ENCODE data around the gene ACACA.

DNA sequence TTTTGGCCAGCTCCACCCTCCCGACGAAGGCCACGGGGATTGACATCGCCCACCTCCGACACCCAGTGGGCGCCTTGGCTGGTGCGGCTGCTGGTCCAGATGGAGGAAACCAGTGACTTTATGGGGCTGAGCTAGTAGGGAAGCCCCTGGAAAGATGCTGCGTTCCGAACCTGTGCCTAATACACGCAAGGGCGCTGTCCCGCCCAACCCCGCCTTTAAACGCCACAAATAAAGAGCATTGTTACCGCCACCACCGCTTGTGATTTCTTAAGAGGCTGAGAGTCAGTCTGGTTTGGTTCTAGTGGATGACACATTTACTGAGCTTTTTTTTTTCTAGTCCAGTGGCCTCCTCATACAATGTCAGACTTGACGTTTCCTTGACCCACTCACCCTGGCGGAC lies 350.0 kb downstream of the ACACA start:
- TF ChIP-seq, protein P1, sequence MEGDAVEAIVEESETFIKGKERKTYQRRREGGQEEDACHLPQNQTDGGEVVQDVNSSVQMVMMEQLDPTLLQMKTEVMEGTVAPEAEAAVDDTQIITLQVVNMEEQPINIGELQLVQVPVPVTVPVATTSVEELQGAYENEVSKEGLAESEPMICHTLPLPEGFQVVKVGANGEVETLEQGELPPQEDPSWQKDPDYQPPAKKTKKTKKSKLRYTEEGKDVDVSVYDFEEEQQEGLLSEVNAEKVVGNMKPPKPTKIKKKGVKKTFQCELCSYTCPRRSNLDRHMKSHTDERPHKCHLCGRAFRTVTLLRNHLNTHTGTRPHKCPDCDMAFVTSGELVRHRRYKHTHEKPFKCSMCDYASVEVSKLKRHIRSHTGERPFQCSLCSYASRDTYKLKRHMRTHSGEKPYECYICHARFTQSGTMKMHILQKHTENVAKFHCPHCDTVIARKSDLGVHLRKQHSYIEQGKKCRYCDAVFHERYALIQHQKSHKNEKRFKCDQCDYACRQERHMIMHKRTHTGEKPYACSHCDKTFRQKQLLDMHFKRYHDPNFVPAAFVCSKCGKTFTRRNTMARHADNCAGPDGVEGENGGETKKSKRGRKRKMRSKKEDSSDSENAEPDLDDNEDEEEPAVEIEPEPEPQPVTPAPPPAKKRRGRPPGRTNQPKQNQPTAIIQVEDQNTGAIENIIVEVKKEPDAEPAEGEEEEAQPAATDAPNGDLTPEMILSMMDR (IDR thresholded peaks at IDR 0.05) = no peak
- no peak for TF ChIP-seq POLR2A (IDR thresholded peaks at IDR 0.05)

All from adrenal gland (tissue), 5 donors.